ENCODE measurements around the gene ATP5F1E. TPM values are rescaled to one million over a fixed set of nuclear protein-coding genes. Genes with fewer than 3 reads are reported as not detected.

Gene ATP5F1E
- total RNA-seq, 1 donor from 2014 or later, result 73.8 TPM

- Histone ChIP-seq H3K36me3 (no peaks in the 10 kb centered on the region), H3K4me3 (no peak overlapping the region), H3K4me1 (peaks cover under 1% of the 10 kb centered on the region), H3K27ac (no peak overlapping the region), H3K27me3 (ENCODE audit: low read depth) (no peaks in the 10 kb centered on the region), H3K9me3 (no peaks in the 10 kb centered on the region)
- DNase-seq (no peak), ATAC-seq (no peak)
- intact Hi-C loops (cut with DNase I), result no loop called here
- TF ChIP-seq, protein P1, sequence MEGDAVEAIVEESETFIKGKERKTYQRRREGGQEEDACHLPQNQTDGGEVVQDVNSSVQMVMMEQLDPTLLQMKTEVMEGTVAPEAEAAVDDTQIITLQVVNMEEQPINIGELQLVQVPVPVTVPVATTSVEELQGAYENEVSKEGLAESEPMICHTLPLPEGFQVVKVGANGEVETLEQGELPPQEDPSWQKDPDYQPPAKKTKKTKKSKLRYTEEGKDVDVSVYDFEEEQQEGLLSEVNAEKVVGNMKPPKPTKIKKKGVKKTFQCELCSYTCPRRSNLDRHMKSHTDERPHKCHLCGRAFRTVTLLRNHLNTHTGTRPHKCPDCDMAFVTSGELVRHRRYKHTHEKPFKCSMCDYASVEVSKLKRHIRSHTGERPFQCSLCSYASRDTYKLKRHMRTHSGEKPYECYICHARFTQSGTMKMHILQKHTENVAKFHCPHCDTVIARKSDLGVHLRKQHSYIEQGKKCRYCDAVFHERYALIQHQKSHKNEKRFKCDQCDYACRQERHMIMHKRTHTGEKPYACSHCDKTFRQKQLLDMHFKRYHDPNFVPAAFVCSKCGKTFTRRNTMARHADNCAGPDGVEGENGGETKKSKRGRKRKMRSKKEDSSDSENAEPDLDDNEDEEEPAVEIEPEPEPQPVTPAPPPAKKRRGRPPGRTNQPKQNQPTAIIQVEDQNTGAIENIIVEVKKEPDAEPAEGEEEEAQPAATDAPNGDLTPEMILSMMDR (IDR thresholded peaks at IDR 0.05), result no peak
Observed at GRCh38 chr20:59074456-59074855, 42.3 kb upstream of the ATP5F1E start.

DNA sequence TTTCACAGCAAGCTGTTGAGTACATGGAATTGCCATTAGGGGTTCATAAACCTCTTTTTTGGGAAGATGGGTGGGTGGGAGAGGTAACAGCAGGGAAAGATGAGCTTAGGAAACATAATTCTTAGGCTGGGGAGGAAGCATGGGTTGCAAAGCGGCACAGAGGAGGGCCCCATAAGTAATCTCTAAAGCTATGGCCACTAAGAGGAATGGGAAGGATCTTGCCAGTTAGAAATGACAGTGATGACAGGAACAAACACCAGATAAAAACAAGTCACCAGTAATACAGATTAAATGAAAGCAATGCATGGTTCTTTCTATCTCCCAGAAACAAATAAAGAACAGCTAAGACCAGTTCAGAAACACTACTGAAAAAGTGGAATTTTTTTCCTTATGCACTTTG, 41.4 kb upstream of the ATP5F1E start:
- H3K27ac ChIP-seq, result no peak overlapping the region
- DNase-seq (no peak), ATAC-seq (no peak)
- TF ChIP-seq, protein P1 (IDR thresholded peaks at IDR 0.05), result no peak
- H3K4me1 ChIP-seq, result peaks cover 4% of the 10 kb centered on the region
- no peaks in the 10 kb centered on the region for H3K36me3 ChIP-seq
- intact Hi-C loops (cut with DNase I), result no loop called here
- H3K4me3 ChIP-seq, result no peak overlapping the region
- H3K27me3 ChIP-seq (ENCODE audit: low read depth), result no peaks in the 10 kb centered on the region
- no peaks in the 10 kb centered on the region for H3K9me3 ChIP-seq

DNA sequence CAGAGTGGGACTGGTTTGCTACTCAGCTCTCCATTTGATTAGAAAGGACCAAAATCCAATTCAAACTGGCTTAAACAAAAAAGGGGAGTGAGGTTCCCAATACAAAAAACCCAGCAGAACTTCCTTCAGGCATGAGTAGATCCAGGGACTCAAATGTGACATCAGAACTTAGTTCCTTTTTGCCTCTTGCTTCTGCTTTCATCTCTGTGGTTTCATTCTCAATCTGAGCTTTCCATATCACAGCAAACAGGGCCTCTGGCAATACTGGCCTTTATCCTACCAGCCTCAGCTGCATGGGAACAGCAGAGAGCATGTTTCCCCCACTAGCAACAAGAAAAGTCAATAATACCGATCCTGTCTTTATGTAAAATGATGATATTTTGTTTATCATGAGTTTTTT, 39.1 kb upstream of the ATP5F1E start:
- TF ChIP-seq, protein P1 (IDR thresholded peaks at IDR 0.05), result no peak
- Histone ChIP-seq H3K9me3 (no peaks in the 10 kb centered on the region), H3K27me3 (ENCODE audit: low read depth) (no peaks in the 10 kb centered on the region), H3K27ac (no peak overlapping the region), H3K4me3 (no peak overlapping the region), H3K36me3 (no peaks in the 10 kb centered on the region), H3K4me1 (peaks cover 4% of the 10 kb centered on the region)
- DNase-seq (no peak), ATAC-seq (peak; percentile 50 to 70)
- intact Hi-C loops (cut with DNase I), result no loop called here

GRCh38 chr20:59069026-59069425, 36.9 kb upstream of the ATP5F1E start:
- ATAC-seq, result no peak
- no peaks in the 10 kb centered on the region for H3K9me3 ChIP-seq
- DNase-seq, result no peak

DNA sequence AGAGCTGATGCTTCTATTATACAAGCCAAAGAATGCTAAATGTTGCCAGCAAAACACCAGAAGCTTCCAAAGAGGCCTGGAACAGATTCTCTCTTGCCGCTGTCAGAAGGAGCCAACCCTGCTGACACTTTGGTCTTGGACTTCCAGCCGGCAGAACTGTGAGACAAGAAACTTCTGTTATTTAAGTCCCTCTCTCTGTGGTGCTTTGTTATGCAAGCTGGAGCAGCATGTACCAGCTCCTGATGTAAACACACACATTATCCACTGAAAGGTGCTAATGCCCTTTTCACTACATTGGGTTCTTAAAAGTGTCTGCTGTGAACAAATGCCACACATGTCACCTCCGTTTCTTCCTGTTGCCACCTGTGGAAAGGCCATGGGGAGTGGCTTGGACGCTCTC, 36.4 kb upstream of the ATP5F1E start:
- ATAC-seq (no peak), DNase-seq (no peak)
- no peaks in the 10 kb centered on the region for H3K36me3 ChIP-seq
- intact Hi-C loops (cut with DNase I), result no loop called here
- H3K27me3 ChIP-seq (ENCODE audit: low read depth), result no peaks in the 10 kb centered on the region
- no peaks in the 10 kb centered on the region for H3K9me3 ChIP-seq
- no peak overlapping the region for H3K27ac ChIP-seq
- TF ChIP-seq, protein P1 (IDR thresholded peaks at IDR 0.05), result no peak
- no peak overlapping the region for H3K4me3 ChIP-seq
- peaks cover 13% of the 10 kb centered on the region for H3K4me1 ChIP-seq

More at GRCh38 chr20:59069026-59069425, 36.9 kb upstream of the ATP5F1E start:
- no peaks in the 10 kb centered on the region for H3K27me3 ChIP-seq (ENCODE audit: low read depth)
- no peak overlapping the region for H3K4me3 ChIP-seq
- H3K27ac ChIP-seq, result no peak overlapping the region
- peaks cover 8% of the 10 kb centered on the region for H3K4me1 ChIP-seq
- intact Hi-C loops (cut with DNase I), result no loop called here
- H3K36me3 ChIP-seq, result no peaks in the 10 kb centered on the region
- TF ChIP-seq, protein P1 (IDR thresholded peaks at IDR 0.05), result no peak

Measured in lower lobe of right lung (tissue), 2 donors.